Urinary bladder (tissue), 2 donors: ENCODE results near the gene GNPDA1. TPM values are rescaled to one million over a fixed set of nuclear protein-coding genes. Genes with fewer than 3 reads are reported as not detected.

ENCODE experiments used
- polyA plus RNA-seq: library from polyadenylated mRNA; stranded (reverse); fragments of 200-250 nt; gene quantifications from one replicate; pipeline ENCODE4 v1.2.3, GENCODE V29; 2013
- total RNA-seq: library from RNA; depleted of rRNA; stranded (reverse); fragments of >200 nt; gene quantifications from one replicate; pipeline ENCODE4 v1.2.3, GENCODE V29; 2014
- donor health status: healthy.

Gene GNPDA1
- total and polyA plus RNA-seq, 2 donors: 30.9 to 33.8 TPM

Other genes starting within 250 kb of the GNPDA1 start
- 21.1 TPM for gene PCDH1, start 134.6 kb downstream of the GNPDA1 start, total RNA-seq
- 22.5 TPM for gene PCDH1, start 134.6 kb downstream of the GNPDA1 start, polyA plus RNA-seq
- 55.9 TPM for gene DELE1, start 89.2 kb downstream of the GNPDA1 start, total RNA-seq
- gene DELE1, start 89.2 kb downstream of the GNPDA1 start, polyA plus RNA-seq: 50.5 TPM
- 14.6 TPM for gene PCDH12, start 54.8 kb downstream of the GNPDA1 start, total RNA-seq
- 2.5 TPM for gene PCDH12, start 54.8 kb downstream of the GNPDA1 start, polyA plus RNA-seq
- gene RNF14, start 43.9 kb downstream of the GNPDA1 start, total RNA-seq: 69.7 TPM
- gene RNF14, start 43.9 kb downstream of the GNPDA1 start, polyA plus RNA-seq: 51.9 TPM
- gene NDFIP1, start 95.8 kb upstream of the GNPDA1 start, total RNA-seq: 86.2 TPM
- 88.2 TPM for gene NDFIP1, start 95.8 kb upstream of the GNPDA1 start, polyA plus RNA-seq